Mesenchymal stem cell (in vitro differentiated cells and primary cell): ENCODE measurements around the gene SLC25A15.
A peak's percentile ranks its signal among the peaks of the same experiment; 100 is the strongest.

Experiments used
- DNase-seq: peaks from one replicate; pipeline ENCODE4 v3.0.0-alpha.2; 2013
- H2AFZ ChIP-seq: one replicate; pipeline ENCODE4 v1.6.1; 2013; ENCODE audit warnings: low read depth, mild to moderate bottlenecking, control low read depth, inconsistent platforms, low read length, moderate library complexity
- H2AK5ac ChIP-seq: 2 replicates; pipeline ENCODE4 v1.6.1; 2013; ENCODE audit warnings: low read length, moderate library complexity, mild to moderate bottlenecking, inconsistent platforms; ENCODE audit not compliant: severe bottlenecking
- H2BK120ac ChIP-seq: one replicate; pipeline ENCODE4 v1.6.1; 2013; ENCODE audit warnings: low read depth, mild to moderate bottlenecking, inconsistent platforms, low read length, moderate library complexity
- H2BK12ac ChIP-seq, 2 experiments: one replicate each; pipeline ENCODE4 v1.6.1; 2013; ENCODE audit warnings: inconsistent platforms in 2 of 2, low read length in 2 of 2, mild to moderate bottlenecking in 2 of 2, moderate library complexity in 2 of 2, control low read depth in 1 of 2
- H2BK15ac ChIP-seq: one replicate; pipeline ENCODE4 v1.6.1; 2013; ENCODE audit warnings: mild to moderate bottlenecking, low read depth, inconsistent platforms; ENCODE audit not compliant: poor library complexity, severe bottlenecking
- H2BK5ac ChIP-seq: 2 replicates; pipeline ENCODE4 v1.6.1; 2013; ENCODE audit warnings: low read depth, mild to moderate bottlenecking, low read length, control low read depth, inconsistent platforms; ENCODE audit not compliant: poor library complexity, severe bottlenecking
- H3K14ac ChIP-seq, 2 experiments: one replicate each; pipeline ENCODE4 v1.6.1; 2013; ENCODE audit warnings: inconsistent platforms in 2 of 2, low read length in 2 of 2, control low read depth in 1 of 2, mild to moderate bottlenecking in 1 of 2, moderate library complexity in 1 of 2
- H3K18ac ChIP-seq, 2 experiments: one replicate each; pipeline ENCODE4 v1.6.1; 2013; ENCODE audit warnings: inconsistent platforms in 2 of 2, low read length in 2 of 2, control low read depth in 1 of 2, low read depth in 1 of 2, mild to moderate bottlenecking in 1 of 2
- H3K23ac ChIP-seq, 2 experiments: one replicate each; pipeline ENCODE4 v1.6.1; 2013; ENCODE audit warnings: inconsistent platforms in 2 of 2, low read length in 2 of 2, mild to moderate bottlenecking in 2 of 2, moderate library complexity in 2 of 2, control low read depth in 1 of 2
- H3K27ac ChIP-seq: 2 replicates; pipeline ENCODE4 v1.5.1; 2013; ENCODE audit warnings: mild to moderate bottlenecking, moderate library complexity, low read length, control low read depth, inconsistent platforms; ENCODE audit not compliant: poor library complexity, severe bottlenecking
- H3K27me3 ChIP-seq, 2 experiments: 2 replicates each; pipeline versions ENCODE4 v1.6.1 to v1.7.0; 2013; ENCODE audit warnings: low read length in 2 of 2, mild to moderate bottlenecking in 2 of 2, moderate library complexity in 2 of 2, control low read depth in 1 of 2, inconsistent platforms in 1 of 2; ENCODE audit not compliant: control insufficient read depth in 1 of 2, insufficient read depth in 1 of 2
- H3K36me3 ChIP-seq, 2 experiments: 2 replicates each; pipeline versions ENCODE4 v1.6.1 to v1.7.0; 2013; ENCODE audit warnings: low read length in 2 of 2, control low read depth in 1 of 2, inconsistent platforms in 1 of 2, low read depth in 1 of 2, mild to moderate bottlenecking in 1 of 2; ENCODE audit not compliant: insufficient read depth in 2 of 2, control insufficient read depth in 1 of 2
- H3K4ac ChIP-seq, 2 experiments: one replicate each; pipeline ENCODE4 v1.6.1; 2013; ENCODE audit warnings: inconsistent platforms in 2 of 2, low read length in 2 of 2, mild to moderate bottlenecking in 2 of 2, moderate library complexity in 2 of 2, control low read depth in 1 of 2, low read depth in 1 of 2
- H3K4me1 ChIP-seq: 2 replicates; pipeline ENCODE4 v1.6.1; 2013; ENCODE audit warnings: low read depth, low read length, control low read depth; ENCODE audit not compliant: control insufficient read depth, insufficient read depth
- H3K4me2 ChIP-seq: 2 replicates; pipeline ENCODE4 v1.6.1; 2013; ENCODE audit warnings: low read length, mild to moderate bottlenecking, inconsistent platforms; ENCODE audit not compliant: poor library complexity, severe bottlenecking
- H3K4me3 ChIP-seq, 2 experiments: 2 replicates each; pipeline versions ENCODE4 v1.5.1 to v1.7.0; 2013; ENCODE audit warnings: low read length in 2 of 2, mild to moderate bottlenecking in 2 of 2, control low read depth in 1 of 2, low read depth in 1 of 2; ENCODE audit not compliant: insufficient read depth in 1 of 2
- H3K79me1 ChIP-seq: replicated peaks from 2 replicates; pipeline ENCODE4 v1.6.1; 2013; ENCODE audit warnings: mild to moderate bottlenecking, control low read depth, low read length, inconsistent platforms; ENCODE audit not compliant: poor library complexity, severe bottlenecking
- H3K9ac ChIP-seq: 2 replicates; pipeline ENCODE4 v1.7.0; 2013; ENCODE audit warnings: mild to moderate bottlenecking, low read length, moderate library complexity
- H3K9me3 ChIP-seq: 2 replicates; pipeline ENCODE4 v1.7.0; 2013; ENCODE audit warnings: mild to moderate bottlenecking, low read length; ENCODE audit not compliant: control insufficient read depth
- H4K8ac ChIP-seq: one replicate; pipeline ENCODE4 v1.6.1; 2013; ENCODE audit warnings: inconsistent platforms, mild to moderate bottlenecking, low read length, moderate library complexity
- H4K91ac ChIP-seq: one replicate; pipeline ENCODE4 v1.6.1; 2013; ENCODE audit warnings: mild to moderate bottlenecking, low read length, inconsistent platforms
- WGBS: methylation state at CpG from one replicate; pipeline ENCODE4 v1.1.7; 2013; ENCODE audit warnings: mixed read lengths; 5-methylcytosine and 5-hydroxymethylcytosine counted together

Gene SLC25A15

GRCh38 chr13:40758811-40759210 lies 30.6 kb upstream of the SLC25A15 start:
- Histone ChIP-seq H2BK120ac (no peak overlapping the region), H4K91ac (no peak overlapping the region), H3K27ac (no peak overlapping the region), H3K18ac (no peak overlapping the region), H3K36me3 (peaks cover 10 to 48% of the 10 kb centered on the region in 2 experiments), H2BK5ac (no peak overlapping the region), H2BK15ac (no peak overlapping the region), H3K9ac (no peak overlapping the region), H3K4me3 (no peak overlapping the region), H3K23ac (no peak overlapping the region), H3K79me1 (peaks cover 19% of the 10 kb centered on the region), H3K14ac (no peak overlapping the region), H2AFZ (no peak overlapping the region), H3K4ac (no peak overlapping the region), H3K27me3 (no peaks in the 10 kb centered on the region), H2AK5ac (no peak overlapping the region), H3K4me1 (no peaks in the 10 kb centered on the region), H3K9me3 (no peaks in the 10 kb centered on the region), H2BK12ac (no peak overlapping the region), H4K8ac (no peak overlapping the region), H3K4me2 (no peak overlapping the region)
- no peak for DNase-seq
- WGBS, result 98% methylated on average over 3 of the region's 4 CpGs

GRCh38 chr13:40762849-40763248 lies 26.6 kb upstream of the SLC25A15 start:
- H4K91ac ChIP-seq, result no peak overlapping the region
- H3K4me3 ChIP-seq, result peak overlapping the region in 1 of 2 experiments; percentile 52
- no peak overlapping the region for H2BK15ac ChIP-seq
- no peak overlapping the region for H4K8ac ChIP-seq
- H3K4me1 ChIP-seq, result peaks cover 1% of the 10 kb centered on the region
- no peak overlapping the region for H3K14ac ChIP-seq
- no peak for DNase-seq
- H2AFZ ChIP-seq, result no peak overlapping the region
- H2AK5ac ChIP-seq, result no peak overlapping the region
- no peak overlapping the region for H2BK12ac ChIP-seq
- H3K79me1 ChIP-seq, result peaks cover 22% of the 10 kb centered on the region
- H2BK120ac ChIP-seq, result no peak overlapping the region
- H3K4me2 ChIP-seq, result no peak overlapping the region
- peak overlapping the region; percentile 44 for H3K9ac ChIP-seq
- no peaks in the 10 kb centered on the region for H3K27me3 ChIP-seq
- H3K4ac ChIP-seq, result no peak overlapping the region
- no peaks in the 10 kb centered on the region for H3K9me3 ChIP-seq
- WGBS, result 100% methylated on average over 1 of the region's 1 CpG
- peaks cover 14 to 23% of the 10 kb centered on the region in 2 experiments for H3K36me3 ChIP-seq
- H3K27ac ChIP-seq, result no peak overlapping the region
- H3K23ac ChIP-seq, result no peak overlapping the region
- H2BK5ac ChIP-seq, result no peak overlapping the region
- no peak overlapping the region for H3K18ac ChIP-seq

GRCh38 chr13:40764587-40765403 lies 24.6 kb upstream of the SLC25A15 start:
- H2BK15ac ChIP-seq, result no peak overlapping the region
- H3K9me3 ChIP-seq, result no peaks in the 10 kb centered on the region
- no peak overlapping the region for H3K18ac ChIP-seq
- no peak overlapping the region for H2BK12ac ChIP-seq
- no peak overlapping the region for H2AK5ac ChIP-seq
- H3K27ac ChIP-seq, result no peak overlapping the region
- H4K91ac ChIP-seq, result no peak overlapping the region
- no peak for DNase-seq
- peak overlapping the region; percentile 59 for H3K9ac ChIP-seq
- no peaks in the 10 kb centered on the region for H3K27me3 ChIP-seq
- no peak overlapping the region for H3K23ac ChIP-seq
- peaks cover 1% of the 10 kb centered on the region for H3K4me1 ChIP-seq
- WGBS, result 97% methylated on average over 1 of the region's 3 CpGs
- H3K79me1 ChIP-seq, result peaks cover 21% of the 10 kb centered on the region
- no peak overlapping the region for H3K4me2 ChIP-seq
- no peak overlapping the region for H3K14ac ChIP-seq
- H3K4ac ChIP-seq, result no peak overlapping the region
- H2AFZ ChIP-seq, result no peak overlapping the region
- peaks cover 6 to 10% of the 10 kb centered on the region in 2 experiments for H3K36me3 ChIP-seq
- no peak overlapping the region for H2BK120ac ChIP-seq
- no peak overlapping the region for H2BK5ac ChIP-seq
- no peak overlapping the region for H4K8ac ChIP-seq
- H3K4me3 ChIP-seq, result no peak overlapping the region

GRCh38 chr13:40765602-40766001 lies 23.8 kb upstream of the SLC25A15 start:
- Histone ChIP-seq H3K36me3 (peaks cover 0 to 10% of the 10 kb centered on the region in 2 experiments), H3K4me2 (no peak overlapping the region), H2AFZ (no peak overlapping the region), H2BK15ac (no peak overlapping the region), H3K9me3 (no peaks in the 10 kb centered on the region), H3K18ac (no peak overlapping the region), H3K27ac (no peak overlapping the region), H2BK12ac (no peak overlapping the region), H2BK120ac (no peak overlapping the region), H3K27me3 (no peaks in the 10 kb centered on the region), H3K14ac (no peak overlapping the region), H3K4me1 (peaks cover 1% of the 10 kb centered on the region), H4K91ac (no peak overlapping the region), H3K23ac (no peak overlapping the region), H4K8ac (no peak overlapping the region), H3K4me3 (no peak overlapping the region), H2BK5ac (no peak overlapping the region), H2AK5ac (no peak overlapping the region), H3K79me1 (peaks cover 19% of the 10 kb centered on the region), H3K4ac (no peak overlapping the region), H3K9ac (peak overlapping the region; percentile 59)
- WGBS, result no CpG with 5 or more reads among the region's 1 CpG
- DNase-seq, result no peak
